ENCODE results near the gene MMEL1.

Gene MMEL1

DNA sequence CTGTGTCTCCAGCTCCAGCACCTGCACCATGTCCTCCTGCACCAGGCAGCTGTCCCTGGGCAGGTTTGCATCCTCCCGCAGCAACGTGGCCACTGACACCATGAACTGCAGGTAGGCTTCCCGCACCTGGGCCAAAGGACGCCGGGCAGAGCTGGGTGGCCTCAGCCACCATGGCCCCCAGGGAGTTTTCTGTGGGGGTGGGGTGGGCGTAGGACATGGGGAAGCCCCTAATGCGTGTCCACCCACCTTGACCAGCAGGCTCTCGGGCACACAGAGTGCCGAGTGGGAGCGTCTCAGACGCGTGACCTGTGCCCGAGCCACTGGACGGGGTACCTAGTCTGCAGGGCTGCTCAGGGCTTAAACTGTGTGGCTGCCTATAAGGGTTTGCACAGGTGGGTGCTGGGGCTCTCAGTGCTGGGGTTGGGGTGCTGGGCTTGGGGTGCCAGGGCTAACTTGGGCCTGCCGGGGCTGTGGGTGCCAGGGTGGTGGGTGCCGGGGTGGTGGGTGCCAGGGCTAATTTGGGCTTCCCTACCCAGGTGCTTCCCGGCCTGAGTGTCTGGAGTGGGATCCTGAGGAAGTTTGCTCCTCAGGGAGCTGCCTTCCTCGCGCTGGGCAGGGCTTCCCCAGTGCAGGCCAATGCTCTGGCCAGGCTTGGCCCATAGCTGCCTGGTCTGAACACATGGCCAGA lies 28.5 kb downstream of the MMEL1 start:
- no peak for DNase-seq

DNA sequence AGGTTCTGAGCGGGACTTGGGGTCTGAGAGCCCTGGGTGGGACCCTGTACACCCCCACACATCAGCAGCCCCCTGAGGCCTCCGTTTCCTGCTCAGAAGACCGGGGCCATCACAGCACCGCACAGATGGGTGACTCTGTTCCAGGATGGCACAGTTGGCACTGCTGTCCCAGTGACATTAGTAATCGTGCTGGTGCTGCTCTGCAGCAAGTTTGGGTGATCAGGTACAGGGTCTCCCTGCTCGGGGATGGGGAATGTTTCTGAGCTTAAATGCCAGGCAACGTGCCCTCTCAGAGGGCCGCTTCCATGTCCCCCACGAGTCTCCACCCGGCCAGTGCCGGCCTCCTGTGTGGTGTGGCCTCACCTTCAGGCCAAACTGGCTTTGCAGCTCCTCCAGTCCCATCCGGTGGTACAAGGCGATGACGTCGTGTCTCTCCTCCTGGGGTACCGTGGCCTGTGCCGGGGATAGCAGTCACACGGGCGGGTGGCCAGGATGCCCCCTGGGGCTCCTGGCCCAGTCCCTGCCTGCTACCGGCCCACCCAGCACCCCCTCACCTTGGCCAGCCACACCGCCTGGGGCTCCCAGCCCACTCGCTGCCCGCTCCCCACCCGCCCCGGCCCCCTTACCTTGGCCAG lies 29.2 kb downstream of the MMEL1 start:
- no peak for DNase-seq

DNA sequence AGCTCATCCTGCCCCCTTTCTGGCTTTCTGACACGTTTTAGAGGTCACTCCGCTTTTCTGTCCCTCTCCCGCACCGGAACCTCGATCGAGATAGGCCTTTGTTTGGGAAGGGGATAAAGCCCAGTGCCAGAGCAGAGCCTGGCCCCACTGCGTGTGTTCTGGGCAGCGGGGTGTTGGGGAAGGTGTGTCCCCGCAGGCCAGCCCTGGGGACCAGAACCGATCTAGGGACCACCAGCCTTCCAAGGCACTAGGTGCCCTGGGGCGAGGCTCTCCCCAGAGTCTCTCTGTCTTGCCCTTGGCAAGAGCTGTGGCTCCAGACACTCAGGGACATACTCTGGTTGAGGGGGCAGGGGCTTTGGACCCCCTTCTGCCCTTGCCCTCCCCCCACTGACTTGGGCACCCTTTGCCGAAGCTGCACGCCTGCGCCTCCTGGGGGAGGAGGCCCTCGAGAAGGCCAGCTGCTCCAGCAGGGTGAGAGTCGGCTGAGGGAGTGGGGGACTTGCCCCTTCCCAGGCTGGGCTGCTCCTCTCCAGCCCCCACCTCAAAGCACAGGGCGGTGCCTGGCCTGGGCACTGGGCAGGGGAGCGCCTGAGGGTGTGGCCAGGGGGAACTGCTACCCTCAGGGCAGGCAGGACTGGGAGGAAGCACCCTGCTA lies 29.8 kb downstream of the MMEL1 start:
- DNase-seq = no peak

DNA sequence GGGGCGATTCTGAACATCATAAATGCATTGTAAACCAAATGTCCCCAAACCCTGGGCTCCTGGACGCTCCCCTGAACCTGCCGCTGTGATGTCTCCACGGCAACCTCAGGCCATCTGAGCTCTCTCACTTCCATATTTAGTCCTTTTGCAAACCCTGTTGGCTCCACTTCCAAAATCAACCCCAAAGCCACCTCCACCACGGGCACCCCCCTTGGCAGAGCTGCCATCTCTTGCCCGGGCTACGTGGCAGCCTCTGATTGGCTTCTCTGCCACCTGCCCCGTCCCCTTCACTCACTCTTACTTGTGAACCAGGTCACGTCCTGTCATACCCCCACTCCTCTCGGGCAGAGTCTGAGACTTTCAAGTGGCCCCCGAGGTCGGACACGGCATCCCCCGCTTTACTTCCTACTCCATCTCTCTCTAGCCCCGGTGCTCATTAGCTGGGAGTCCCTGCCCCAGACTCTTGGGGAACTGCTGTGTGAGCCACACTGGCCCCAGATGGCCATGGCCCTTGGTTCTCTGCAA lies 30.4 kb downstream of the MMEL1 start:
- no peak for DNase-seq

DNA sequence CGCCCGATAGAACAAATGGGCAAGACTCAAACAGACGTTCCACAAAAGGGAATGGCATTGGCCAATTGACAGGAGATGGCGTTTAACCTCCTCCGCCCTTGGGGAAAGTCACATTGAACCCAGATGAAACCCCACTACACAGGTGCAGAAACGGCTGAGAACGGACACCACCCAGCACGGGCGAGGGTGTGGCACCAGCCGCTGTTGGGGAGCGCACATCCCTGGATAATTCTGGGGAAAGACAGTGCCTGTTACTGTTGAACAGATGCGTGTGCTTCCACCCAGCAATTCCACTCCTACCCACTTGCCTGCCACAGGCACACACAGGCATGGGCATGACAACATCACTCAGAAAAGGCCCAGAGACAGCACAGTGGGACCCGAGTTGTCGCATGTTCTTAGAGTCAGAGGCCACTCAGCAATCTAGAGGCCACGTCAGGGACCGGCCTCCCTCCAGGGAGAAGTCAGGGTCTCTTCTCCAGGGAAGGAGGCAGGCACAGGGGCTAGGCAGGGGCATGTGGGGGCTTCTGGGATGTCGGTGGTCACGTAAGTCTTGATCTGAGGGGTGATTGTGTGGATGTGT lies 31.0 kb downstream of the MMEL1 start:
- DNase-seq = no peak

DNA sequence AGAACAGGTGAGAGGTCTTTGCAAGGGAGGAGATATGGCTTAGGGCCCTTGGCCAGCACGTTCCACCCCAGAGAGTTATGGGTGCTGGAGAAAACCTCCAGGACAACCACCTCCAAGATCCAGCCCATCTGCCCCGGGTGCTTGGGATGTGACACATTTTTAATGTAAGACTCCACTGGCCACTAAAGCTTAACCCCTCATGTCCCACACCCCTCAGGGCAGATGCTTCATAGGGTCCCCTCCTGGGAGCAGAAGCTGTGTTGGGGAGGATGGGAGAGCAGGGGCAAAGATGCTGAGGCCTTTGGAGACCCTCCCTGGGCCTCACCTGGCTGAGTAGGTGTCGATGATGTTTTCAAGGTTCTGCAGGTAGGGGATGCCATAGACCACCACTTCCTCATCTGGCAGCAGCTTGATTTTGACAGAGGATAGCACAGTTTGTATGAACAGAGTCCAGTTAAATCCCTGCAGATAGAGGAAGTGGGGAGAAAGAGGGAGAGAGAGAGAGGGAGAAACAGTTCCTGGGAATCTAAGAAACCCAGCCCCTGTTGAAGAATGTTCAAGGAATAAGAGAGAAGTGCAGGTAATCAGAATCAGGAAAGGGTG lies 34.4 kb downstream of the MMEL1 start:
- no peak for DNase-seq

DNA sequence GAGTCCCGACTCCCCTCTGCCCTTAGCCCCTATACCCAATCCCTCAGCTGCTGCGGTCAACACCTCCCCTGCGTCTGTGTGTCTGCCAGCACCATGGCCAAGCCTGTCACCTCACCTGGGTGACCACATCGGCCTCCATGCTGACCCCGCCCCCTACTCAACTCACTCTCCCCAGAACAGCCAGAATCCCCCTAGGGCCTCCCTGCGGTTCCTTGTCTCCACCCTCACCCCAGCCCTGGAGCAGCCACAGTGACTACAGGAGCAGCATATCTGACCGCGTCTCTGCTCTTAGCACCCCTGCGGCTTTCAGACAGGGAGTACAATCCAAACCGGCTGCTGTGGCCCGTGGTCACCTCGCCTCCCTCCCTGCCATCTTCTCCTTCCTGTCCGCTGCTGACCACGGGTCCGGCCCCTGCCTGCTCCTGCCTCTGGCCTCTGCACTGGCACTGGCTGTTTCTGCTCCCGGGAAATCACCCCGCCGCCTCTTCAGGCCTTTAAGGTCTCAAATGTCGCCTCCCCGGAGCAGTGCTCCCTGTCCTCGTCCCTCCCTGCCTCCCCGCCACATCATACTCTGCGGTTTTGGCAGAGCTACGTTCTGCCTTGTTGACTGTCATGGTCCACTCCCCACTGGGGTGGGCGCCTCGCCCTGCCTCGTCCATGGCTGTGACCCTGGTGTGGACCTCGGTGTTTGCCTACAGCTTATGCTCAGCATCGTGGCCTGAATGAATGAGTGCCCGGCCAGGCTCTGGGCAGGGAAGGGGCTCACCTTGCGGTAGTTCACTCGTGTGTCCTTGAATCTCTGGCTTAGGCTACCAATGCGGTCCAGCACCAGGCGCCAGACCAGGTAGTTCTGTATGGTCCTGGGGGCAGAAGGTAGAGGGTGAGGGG lies 35.1 kb downstream of the MMEL1 start:
- no peak for DNase-seq

DNA sequence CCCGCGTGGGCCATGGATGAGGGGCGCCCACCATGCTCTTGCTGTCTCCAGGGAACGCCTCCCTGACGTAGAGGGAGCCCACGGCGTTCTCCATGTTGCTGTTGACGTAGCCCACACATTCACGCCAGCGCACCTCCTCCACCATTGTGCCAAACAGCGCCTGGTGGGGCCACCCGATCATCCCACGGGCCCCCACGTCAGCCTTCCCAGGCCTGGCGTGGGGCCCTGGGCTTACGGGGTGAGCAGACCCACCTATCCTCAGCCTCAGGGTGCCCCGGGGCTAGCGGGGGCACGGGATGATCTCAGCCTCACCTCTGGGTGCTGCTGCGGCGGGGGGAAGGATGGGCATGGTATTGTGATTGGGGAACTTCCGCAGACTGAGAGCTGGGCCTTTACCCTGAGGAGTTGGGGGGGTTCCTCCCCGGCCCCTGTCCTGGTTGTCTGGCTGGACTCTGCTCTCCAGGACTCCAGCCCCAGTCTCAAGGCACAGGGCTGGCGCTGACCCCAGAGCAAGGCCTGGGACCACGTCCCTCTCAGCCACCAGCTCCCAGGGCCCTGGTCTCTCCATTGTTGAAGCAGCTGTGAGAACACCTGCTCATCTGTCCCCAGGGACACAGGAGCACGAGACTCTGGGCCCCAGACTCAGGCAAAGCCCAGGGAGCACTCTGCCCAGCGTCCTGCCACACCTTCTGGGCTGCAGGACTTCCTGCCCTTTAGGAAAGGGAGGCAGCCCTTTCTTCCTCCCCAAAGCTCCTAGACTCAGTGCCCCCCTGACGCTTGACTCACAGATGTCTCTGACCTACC lies 36.1 kb downstream of the MMEL1 start:
- no peak for DNase-seq

DNA sequence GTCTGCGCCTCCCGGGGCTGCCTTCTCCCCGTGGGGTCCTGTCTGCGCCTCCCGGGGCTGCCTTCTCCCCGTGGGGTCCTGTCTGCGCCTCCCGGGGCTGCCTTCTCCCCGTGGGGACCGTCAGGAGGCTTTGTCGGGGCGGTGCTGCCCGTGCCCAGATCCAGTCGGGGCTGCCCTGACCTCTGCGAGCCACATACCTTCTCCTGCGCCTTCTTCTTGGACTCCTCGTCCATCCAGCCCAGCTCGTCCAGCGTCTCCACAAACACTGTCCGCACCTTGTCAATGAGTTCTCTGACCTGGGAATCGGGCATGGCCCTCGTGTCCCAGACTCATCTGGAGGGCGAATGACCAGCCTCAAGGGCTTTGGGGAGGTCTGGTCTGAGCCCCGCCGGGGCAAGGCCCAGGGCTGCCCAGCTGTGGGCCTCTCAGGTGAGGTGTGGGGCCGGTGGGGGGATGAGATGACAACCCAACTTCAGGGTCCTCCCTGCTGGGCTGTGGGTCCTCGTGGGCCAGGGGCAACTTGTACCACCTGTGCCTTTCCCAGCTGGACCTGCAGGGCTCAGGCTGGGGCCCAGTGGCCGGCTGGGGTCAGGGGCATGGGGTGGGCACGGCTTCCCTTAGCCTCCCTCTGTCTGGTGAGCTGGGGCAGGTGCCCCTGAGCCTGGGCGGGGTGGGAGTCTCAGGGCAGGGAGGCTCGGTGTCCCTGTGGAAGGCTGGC lies 36.8 kb downstream of the MMEL1 start:
- DNase-seq = no peak

DNA sequence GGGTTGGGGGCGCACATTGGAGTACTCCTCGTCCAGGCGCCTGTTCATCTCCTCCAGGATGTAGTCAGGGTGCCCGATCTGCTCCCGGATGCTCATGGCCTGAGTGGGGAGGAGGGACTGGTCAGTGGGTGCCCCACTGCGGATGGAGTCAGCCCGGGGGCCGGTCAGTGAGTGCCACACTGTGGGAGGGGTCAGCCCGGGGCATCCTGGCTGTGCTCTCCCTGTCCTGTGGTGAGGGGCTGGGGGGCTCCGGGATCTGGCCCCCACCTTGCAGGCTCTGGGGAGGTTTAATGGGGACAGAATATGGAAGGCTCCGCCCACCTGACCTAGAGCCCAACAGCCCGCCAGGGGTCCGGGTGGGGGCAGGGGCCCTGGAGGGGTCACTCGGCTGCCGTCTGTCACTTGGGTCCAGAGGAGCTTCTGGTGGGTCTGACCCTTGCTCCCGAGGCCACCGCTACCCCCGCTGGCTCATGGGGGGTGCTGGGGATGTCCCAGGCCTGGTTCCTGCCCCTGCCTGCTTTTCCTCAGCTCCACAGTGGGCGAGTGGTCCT lies 37.5 kb downstream of the MMEL1 start:
- DNase-seq = no peak

DNA sequence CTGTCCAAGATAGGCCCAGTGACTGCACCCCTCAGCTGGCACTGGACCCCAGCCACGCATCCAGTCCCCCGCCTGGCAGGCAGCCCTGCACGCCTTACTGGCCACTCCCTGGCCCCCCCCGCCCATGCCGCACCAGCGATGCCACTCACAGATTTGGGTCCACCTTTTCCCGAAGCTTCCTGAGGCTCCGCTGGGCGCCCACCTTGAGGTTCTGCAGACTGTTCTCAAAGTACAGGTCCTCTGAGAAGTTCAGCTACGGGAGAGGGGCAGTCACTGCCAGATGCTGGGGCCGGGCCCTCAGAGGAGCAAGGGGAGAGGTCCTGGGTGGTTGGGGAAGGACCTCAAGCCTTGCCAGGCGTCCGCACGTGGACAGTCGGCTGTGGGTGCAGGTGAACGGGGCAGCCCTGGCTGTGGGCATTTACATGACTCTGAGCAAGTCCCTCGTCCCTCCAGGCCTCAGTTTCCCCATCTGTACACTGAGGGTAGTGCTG lies 38.1 kb downstream of the MMEL1 start:
- DNase-seq = no peak

DNA sequence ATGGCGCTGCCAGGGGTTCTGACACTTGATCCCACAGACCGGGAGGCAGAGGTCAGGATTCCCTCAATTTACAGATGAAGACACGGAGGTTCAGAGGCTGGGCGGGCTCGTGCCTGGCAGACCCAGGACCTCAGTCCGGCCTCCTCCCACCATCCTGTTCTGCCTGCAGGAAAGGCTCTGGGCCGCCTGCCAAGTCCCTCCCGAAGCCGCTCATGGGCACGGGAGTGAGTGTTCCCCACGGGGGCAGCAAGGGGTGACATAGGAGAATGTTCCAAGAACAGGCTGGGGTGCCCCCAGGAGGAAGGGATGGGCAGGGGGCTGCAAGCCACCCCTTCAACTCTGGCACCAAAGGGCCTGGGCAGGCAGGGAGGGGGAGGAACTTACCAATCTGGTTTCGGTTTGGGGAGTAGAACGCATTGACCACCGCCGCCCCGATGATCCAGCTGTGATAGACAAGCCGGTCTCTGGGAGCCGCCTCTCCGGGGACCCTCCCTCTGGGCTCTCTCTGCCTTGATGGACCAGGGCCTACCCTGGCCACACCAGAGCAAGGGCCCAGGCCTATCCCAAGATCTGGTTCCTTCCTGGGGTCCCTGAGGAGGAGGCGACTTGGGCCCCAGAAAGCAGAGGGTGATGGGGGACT lies 38.7 kb downstream of the MMEL1 start:
- no peak for DNase-seq

DNA sequence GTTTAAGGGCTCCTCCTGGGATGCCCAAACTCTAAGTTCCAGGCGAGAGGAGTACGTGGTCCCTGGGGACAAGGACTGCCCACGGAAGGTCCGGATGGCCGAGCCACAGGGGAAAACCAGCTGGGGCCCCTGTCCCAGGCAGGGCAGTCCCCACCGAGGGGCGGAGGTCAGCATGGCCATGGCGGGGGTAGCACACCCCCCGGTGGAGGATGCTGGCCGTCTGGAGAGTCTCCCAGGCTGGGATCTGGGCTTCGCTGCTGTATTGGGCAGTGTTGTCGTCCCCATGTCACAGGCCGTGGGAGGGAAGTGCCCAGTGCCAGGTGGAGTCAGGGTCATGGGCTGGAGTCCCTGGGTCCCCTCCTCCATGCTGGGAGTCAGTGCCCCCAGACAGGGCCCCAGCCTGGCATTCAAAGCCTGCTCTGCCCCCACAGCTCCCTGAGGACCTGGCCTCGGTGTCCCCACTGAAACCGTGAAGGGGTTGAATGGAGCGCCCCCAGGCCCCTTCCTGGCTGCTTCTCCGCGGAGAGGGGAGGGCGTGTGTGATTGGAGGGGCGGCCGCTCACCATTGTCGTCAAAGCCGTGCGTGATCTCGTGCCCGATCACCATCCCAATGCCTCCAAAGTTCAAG lies 39.5 kb downstream of the MMEL1 start:
- DNase-seq = no peak

DNA sequence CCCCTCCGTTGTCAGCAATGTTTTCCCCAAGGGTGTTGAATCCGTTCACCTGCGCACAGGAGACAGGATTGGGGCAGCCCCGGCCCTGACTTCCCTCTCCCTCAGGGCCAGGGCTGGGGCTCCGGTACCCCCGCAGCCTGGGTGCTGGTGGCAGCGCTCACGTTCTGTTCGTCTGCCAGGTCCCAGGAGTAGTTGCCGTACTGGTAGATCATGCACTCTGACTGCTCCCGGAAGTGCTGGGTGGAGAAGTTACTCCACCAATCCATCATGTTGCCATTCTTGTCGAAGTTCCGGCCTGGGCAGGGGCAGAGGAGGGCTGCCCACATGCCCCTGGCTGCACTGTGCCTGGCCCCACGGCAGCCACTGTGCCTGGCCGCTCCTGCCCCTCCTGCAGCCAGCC lies 40.1 kb downstream of the MMEL1 start:
- DNase-seq = no peak

DNA sequence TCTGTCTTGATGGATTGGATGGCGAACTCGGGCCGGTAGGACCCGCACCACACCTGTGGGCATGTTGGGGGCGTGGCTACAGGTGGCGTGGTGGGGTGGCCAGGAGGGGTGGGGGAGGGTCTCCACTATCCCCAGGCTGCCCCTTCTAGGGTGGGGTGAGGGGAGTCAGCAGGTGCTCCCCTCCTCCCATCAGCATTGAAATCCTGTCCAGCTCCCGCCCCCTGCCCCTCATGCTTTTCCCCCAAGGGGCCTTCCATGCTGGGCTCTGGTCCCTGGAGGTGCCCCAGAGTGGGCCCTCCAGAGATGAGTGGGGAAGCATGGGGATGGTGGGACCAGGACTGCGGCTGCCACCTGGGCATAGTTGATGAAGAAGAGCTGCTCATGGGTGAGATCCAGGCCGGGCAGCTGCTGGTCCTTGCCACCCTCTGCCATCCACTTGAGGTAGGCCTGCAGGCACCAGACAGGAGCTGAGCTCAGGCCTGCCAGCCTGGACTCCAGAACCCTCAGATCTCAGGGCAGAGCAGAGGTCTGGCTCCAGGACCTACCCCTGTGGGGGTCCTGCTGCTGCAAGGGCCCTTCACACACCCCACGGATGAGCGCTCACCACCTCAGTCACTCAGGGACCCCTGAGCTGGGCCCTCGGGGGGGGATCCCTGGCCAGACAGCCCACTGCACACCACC lies 41.1 kb downstream of the MMEL1 start:
- no peak for DNase-seq

DNA sequence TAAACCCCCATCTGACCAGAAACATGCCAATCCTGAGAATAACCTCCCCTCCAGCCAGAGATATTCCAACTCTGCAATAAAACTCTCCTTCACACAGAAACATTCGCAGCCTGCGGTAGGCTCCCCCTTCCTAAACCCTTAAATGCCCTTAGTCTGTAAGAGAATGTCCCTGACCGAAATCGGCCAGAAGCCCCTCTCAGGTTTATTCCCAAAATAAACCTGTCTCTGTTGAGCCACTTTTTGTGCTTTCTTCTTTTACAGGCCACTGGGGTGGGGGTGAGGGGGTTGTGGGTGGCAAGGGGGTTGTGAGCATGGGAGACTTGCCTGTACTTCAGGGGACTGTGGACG lies 41.6 kb downstream of the MMEL1 start:
- DNase-seq = no peak

DNA sequence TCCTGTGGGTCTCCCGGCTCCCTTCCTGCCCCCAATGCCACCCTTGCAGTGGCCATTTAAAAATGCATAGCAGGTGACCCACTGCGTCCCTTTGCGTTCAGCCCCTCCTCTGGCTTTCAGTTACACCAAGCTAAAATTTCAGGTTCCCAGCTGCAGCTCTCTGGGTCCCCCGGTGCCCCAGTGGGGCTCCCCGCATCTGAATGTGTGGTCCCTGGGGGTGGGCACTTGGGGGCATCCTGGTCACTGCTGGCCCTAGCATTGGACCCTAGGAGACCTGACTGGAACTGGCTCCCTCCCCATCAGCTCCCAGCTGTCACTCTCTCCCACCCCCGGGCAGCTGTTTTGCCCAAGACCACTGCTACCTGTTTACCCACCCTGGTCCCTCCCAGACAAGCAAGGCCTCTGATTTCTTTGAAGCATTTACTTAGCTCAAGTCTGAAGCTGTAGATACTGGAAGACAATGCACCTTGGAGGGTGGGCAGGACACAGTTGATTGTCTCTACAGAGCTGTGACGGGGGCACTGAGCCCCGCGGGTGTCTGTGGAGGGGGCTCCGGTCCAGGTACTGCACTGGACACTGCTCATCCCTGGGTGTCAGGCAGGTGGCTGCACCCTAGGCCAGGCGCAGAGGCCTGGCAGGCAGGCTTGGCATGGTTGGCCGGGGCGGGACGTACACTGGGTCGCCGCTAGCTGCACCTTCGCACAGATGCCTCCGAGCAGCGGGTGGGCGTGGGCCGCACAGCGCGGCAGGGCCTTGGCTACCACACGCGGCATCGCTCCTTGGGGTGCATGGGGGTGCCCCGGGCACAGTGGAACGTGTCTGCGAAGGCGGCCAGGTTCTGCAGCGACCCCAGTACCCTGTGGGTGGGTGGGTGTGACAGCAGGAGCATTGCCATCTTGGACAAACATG lies 42.3 kb downstream of the MMEL1 start:
- no peak for DNase-seq

Data from activated CD4-positive, CD25-positive, alpha-beta regulatory T cell (primary cell).